Renal cortical epithelial cell (primary cell): ENCODE data around the gene TTC9B. TPM values are rescaled to one million over a fixed set of nuclear protein-coding genes. Genes with fewer than 3 reads are reported as not detected.
"Not testable (repeated sequence)": the region's sequence is repeated elsewhere in the genome, so short reads cannot be mapped to it uniquely, and the experiment has no call there.

Experiments used
- DNase-seq: peaks from one replicate; pipeline ENCODE4 v3.0.0-alpha.2; 2011; ENCODE audit warnings: low read depth
- total RNA-seq: library from RNA; depleted of rRNA; stranded (reverse); fragments of >200 nt; gene quantifications from 2 replicates; pipeline ENCODE4 v1.2.3, GENCODE V29; 2014

Gene TTC9B
- total RNA-seq, 1 donor from 2014 or later: not detected

DNA sequence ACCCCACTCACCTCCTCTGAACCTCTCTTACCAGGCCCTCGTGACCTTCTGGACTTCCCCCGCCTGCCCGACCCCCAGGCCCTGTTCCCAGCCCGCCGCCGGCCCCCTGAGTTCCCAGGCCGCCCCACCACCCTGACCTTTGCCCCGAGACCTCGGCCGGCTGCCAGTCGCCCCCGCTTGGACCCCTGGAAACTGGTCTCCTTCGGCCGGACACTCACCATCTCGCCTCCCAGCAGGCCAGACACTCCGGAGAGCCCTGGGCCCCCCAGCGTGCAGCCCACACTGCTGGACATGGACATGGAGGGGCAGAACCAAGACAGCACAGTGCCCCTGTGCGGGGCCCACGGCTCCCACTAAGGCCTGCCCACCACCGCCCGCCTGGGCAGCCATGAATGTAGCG lies 3.2 kb downstream of the TTC9B start:
- no peak for DNase-seq

DNA sequence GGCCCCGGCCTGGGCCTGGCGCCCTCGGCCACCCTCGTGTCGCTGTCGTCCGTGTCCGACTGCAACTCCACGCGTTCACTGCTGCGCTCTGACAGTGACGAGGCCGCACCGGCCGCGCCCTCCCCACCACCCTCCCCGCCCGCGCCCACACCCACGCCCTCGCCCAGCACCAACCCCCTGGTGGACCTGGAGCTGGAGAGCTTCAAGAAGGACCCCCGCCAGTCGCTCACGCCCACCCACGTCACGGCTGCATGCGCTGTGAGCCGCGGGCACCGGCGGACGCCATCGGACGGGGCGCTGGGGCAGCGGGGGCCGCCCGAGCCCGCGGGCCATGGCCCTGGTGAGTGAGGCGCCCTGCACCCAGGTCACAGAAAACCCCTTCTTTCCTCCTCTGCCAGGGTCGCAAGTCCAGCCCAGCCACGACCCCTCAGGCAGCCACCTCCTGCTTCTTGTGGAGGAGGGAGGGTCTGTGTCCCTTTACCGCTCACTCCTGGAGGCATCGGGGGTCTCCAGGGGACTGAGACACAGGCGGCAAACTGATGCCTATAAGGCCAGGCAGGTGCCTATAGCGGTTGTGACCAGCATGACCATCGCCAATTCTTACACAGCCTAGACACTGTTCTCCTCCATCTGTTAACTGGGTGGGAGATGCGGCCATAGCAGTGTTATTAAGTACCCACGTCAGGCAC lies 4.2 kb downstream of the TTC9B start:
- no peak for DNase-seq

DNA sequence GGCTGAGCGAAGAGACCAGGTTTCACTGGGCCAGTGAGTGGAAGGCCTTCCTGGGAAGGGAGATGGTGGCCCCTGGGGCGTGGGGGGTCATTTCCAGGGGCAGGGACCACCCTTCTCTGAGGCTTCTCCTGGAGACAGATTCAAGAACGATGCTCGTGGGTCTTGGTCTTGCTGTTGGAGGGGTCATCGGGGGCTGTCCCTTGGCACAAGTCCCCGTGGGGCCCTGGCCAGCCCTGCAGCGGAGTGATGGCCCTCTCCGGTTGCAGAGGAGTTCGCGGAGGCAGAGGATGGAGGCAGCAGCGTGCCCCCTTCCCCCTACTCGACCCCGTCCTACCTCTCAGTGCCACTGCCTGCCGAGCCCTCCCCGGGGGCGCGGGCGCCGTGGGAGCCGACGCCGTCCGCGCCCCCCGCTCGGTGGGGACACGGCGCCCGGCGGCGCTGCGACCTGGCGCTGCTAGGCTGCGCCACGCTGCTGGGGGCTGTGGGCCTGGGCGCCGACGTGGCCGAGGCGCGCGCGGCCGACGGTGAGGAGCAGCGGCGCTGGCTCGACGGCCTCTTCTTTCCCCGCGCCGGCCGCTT lies 4.8 kb downstream of the TTC9B start:
- no peak for DNase-seq

DNA sequence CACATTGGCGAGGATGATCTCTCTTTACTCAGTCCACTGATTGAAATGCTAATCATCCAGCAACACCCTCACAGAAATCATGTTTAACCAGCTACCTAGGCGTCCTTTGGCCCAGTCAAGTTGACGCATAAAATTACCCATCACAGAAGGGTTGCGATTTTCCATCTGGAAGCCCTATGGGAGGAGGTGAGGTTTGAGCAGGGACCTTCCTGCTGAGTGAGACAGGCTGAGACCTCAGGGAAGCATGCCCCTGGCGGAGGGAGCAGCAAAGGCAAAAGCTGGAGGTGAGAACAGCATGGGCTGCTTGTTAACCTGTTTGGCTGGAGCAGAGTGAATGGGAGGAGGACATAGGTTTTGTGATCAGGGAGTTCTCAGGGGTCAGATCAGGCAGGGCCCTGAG lies 7.3 kb downstream of the TTC9B start:
- DNase-seq: no peak

DNA sequence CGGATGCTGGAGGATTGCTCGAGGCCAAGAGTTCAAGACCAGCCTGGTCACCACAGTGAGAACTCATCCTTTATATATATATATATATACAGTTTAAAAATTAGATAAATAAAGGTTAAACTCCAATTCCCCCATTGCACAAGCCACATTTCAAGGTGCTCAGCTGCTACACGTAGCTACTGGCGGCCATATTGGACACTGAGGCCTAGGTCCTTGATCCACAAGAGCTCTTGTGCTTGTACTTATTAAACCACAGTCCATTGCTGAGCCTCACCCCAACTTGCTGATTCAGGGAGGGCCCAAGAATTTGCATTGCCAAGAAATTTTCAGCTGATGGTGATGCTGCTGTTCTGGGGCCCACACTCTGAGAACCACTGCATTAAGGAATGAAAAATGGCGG lies 9.6 kb downstream of the TTC9B start:
- DNase-seq: no peak

DNA sequence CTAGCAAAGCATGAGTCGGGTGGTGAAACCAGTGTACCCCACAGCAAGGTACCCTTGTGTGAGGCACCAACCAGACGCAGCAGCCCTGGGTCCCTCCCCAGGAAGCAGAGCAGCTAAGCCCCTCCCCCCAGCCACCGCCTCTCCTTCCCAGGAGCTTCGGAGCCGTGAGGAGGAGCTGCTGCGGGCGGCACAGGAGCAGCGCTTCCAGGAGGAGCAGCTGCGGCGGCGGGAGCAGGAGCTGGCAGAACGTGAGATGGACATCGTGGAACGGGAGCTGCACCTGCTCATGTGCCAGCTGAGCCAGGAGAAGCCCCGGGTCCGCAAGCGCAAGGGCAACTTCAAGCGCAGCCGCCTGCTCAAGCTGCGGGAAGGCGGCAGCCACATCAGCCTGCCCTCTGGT lies 12.4 kb downstream of the TTC9B start:
- DNase-seq: no peak

DNA sequence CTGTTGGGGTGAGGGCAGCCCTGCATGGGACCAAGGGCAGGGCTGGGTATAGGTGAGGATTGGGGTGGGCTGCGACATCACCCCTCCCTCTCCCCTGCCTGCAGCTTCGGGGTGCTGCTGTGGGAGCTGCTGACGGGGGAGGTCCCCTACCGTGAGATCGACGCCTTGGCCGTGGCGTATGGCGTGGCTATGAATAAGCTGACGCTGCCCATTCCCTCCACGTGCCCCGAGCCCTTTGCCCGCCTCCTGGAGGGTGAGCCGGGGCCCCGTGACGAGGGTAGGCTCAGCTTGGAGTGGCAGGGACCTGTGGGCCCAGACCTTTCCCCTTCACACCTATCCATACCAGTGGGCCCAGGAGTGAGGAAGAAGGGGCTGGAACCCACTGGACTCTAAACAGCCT lies 13.8 kb downstream of the TTC9B start:
- no peak for DNase-seq

DNA sequence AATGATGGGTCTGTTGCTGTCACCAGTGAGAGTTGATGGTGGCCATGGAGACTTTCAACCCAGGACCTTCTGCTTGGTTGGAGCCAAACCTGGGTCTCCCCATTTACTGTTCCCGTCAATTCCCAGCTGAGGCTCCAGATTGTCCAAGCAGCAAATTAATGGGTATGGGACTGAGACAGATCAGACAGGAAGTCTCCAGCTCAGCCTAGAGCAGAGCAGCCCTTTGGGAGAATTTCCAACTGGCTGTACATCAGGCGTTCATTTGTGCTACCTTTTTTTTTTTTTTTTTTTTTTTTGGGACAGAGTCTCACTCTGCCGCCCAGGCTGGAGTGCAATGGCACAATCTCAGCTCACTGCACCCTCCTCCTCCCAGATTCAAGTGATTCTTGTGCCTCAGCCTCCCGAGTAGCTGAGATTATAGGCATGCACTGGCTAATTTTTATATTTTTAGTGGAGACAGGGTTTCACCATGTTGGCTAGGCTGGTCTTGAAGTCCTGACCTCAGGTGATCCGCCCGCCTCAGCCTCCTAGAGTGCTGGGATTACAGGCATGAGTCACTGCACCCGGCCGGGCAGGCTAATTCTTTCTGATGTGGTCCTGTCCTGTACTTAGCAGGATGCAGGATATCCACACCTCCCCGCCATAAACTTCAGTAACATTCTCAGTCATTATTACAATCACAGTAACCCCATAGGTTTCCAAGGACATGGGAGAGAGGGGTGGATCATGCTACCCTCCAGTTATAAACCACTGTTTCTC lies 17.7 kb downstream of the TTC9B start:
- DNase-seq: peak; percentile 23

DNA sequence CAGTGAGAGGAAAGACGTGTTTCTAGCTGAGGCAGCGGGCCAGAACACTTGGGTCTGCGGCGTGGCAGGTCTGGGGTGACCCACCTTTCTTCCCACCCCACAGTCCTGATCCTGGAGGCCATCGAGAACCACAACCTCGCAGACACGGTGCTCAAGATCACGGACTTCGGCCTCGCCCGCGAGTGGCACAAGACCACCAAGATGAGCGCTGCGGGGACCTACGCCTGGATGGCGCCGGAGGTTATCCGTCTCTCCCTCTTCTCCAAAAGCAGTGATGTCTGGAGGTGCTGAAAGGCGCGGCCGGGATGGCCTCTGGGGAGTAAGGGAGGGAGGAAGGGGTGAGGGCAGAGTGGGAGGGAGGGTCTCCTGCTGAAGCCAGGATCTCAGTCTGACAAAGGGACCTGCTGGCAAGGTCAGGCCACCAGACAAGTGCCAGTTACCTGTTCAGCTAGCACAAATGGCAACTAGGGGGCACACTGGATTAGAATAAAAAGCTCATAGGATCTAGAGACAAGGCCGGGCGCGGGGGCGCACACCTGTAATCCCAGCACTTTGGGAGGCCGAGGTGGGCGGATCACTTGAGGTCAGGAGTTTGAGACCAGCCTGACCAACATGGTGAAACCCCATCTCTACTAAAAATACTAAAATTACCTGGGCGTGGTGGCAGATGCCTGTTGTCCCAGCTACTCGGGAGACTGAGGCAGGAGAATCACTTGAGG lies 19.8 kb downstream of the TTC9B start:
- DNase-seq: no peak

DNA sequence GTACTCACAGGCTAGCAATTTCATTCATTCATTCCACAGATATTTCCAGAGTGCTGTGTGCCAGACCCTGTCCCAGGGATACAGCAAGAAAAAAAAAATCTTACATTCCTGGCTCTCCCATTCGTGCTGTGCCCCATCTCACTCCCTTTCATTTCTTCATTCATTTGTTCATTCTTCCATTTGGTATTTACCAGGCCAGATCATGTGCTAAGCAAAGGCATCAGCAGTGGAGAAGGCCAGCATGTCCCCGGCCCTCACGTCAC lies 24.7 kb downstream of the TTC9B start:
- no peak for DNase-seq

DNA sequence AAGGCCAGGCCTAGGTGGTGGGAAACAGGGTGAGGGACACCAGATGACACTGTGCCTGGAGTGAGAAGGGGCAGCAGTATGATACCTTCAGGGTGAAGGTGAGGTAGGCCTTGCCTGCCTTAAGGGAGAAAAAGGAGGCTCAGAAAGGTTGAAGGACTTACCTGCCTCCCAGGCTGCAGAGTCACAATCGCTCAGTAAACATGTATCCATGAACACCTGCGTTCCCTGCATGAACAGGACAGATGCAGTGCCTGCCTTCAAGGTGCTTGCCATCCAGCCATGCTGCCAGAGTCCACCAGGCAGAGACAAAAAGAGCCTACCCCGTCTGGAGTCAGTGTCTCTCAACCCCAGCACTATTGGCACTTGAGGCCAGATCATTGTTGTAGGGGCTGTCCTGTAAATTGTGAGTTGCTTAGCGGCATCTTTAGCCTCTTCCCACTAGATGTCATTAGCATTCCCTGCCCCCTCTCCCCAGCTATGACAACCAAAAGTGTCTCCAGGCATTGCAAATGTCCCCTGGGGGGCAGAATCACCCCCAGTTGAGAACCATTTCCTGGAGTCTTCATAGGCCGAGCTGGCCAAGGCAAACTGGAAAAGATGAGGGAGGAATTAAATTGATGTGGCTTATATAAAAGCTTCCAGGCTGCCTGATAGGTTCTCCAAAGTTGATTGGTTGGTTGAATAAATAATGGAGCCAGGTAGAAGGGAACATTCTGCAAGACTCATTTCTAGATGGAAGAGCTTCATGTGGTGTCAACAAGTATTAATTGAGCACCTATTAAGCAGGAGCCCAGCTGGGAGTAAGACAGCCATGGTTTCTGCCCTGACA lies 25.2 kb downstream of the TTC9B start:
- DNase-seq: no peak

DNA sequence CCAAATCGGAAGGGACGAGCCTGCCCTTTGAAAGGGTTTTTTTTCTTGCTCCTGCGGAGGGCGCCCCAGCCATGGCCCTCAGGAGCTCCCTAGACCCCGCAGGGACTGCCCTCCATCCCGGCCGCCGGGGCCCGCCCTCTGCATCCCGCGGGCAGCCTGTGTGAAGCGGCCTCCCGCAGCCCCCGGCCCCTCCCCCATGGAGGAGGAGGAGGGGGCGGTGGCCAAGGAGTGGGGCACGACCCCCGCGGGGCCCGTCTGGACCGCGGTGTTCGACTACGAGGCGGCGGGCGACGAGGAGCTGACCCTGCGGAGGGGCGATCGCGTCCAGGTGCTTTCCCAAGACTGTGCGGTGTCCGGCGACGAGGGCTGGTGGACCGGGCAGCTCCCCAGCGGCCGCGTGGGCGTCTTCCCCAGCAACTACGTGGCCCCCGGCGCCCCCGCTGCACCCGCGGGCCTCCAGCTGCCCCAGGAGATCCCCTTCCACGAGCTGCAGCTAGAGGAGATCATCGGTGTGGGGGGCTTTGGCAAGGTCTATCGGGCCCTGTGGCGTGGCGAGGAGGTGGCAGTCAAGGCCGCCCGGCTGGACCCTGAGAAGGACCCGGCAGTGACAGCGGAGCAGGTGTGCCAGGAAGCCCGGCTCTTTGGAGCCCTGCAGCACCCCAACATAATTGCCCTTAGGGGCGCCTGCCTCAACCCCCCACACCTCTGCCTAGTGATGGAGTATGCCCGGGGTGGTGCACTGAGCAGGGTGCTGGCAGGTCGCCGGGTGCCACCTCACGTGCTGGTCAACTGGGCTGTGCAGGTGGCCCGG lies 26.1 kb downstream of the TTC9B start:
- DNase-seq: no peak

DNA sequence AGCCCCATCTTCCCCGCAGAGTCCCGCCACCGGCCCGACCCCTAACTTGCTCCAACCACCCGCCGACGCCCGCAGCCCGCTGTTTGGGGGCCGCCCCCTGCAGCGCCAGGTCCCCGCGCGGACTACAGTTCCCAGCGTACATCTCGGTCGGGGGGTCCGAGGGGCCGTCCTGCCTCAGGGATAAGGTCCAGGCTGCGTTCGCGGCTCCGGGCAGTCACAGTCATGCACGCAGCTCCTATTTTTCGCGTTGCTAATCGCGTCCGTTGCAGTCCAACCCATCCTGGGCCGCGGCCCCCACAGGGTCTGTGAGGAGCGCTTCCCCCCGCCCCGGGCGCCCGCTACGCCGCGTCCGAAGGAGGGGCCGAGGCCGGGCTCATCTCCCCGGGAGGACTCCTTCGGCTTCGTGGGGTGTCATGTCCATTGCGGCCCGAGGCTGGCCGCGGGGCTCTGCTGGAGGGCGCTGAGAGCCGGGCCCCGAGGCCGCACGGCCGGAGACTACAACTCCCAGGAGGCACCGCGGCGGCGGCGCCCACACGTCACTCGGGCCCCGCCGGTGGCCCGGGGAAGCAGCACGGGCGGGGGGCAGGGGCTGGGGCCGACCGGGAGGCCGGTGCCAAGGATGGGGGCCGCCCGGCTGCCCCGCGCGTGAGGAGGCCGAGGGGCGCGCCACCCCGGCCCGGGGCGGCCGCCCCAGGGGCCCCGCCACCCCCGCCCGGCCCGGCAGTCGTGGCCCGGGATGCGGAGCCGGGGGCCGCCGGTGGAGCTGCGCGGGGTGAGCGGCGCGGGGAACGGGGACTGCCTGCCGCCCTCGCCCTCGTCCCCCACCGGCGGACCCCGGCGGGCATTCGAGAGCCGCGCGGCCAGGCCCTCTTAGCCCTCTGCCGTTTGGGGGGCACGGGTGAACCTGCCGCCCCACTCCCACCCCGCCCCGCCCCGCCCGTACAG lies 27.0 kb downstream of the TTC9B start, which contains the start of gene MAP3K10:
Gene MAP3K10 (plus strand): TSS at position 536 of the 945 bp plus-strand sequence. CDS start 606 bp downstream, outside the sequence.
- DNase-seq: peak; percentile 7

DNA sequence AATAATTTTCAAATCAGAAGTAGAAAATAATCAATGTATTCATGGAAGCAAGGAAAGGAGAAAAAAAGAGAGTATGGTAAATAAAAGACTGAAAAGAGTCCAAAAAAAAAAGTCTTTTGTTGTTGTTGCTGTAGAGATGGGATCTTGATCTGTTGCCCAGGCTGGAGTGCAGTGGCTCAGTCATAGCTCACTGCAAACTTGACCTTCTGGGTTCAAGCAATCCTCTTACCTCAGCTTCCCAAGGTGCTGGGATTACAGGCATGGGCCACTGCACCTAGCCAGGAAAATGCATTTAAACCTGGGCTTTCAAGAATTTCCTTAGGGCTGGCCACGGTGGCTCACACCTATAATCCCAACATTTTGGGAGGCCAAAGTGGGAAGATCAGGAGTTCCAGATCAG lies 33.9 kb downstream of the TTC9B start:
- no peak for DNase-seq

DNA sequence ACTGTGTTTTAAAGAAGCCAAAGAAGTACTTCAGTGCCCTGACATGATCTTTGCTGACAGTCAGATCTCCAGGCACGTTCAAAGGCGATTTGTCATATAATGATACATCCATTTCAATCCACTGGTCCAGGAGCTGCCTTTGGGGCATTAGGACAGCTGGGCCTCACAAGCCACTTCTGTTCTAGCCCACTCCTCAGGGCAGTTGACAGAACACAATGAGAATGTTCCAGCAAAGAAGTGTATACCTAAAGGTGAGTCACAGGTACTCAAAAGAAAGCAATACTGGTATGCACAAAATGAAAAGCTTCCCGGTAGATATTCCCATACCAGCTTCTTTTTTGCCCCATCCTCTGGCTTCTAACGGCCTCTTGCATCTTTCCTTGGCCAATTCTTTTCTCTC lies 39.4 kb downstream of the TTC9B start:
- no peak for DNase-seq

DNA sequence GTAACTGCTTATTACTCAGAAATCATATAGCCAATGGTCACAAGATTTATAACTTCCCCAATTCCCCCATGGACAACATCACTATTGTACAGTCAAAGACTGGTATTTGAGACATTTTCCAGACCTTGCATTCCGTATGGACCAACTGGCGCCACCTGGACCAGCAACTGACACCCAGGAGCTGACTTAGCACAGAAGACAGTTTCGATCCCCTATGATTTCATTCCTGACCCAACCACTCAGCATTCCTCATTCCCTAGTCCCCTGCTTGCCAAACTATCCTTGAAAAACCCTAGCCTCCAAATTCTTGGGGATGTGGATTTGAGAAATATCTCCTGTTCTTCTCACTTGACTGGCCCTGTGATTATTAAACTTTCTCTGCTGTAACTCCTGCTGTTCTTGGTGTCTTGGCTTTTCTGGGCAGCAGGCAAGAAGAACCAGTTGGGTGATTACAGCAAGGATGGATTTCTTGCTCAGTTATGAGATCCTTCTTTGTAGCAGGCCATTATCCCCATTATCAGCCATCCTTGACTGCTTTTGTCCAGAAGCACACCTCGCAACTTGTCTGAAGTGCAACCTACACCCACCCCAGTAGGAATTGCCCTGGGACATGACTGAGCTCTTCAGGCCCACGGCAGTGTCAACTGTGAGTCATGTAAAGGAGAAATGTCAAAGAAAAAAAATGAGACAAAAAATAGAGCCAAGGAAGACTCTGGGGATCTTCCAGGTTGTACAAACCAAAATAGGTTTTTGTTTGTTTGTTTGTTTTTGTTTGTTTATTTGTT lies 40.7 kb downstream of the TTC9B start:
- DNase-seq: no peak

DNA sequence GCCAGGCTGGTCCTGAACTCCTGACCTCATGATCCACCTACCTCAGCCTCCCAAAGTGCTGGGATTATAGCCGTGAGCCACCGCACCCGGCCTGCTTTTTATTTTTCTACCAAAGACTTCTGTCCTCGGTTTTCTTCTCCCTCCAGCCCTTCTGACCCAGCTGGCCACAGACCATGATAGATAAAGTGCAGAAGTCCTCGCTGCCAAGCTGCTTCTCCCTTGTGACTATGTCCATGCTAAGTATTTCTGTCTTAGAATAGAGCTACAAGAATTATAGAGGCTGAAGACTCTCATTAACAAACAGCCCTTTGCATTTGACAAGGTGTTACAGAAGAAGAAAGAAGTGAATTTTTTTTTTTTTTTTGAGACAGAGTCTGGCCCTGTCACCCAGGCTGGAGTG lies 42.4 kb downstream of the TTC9B start:
- DNase-seq: no peak

DNA sequence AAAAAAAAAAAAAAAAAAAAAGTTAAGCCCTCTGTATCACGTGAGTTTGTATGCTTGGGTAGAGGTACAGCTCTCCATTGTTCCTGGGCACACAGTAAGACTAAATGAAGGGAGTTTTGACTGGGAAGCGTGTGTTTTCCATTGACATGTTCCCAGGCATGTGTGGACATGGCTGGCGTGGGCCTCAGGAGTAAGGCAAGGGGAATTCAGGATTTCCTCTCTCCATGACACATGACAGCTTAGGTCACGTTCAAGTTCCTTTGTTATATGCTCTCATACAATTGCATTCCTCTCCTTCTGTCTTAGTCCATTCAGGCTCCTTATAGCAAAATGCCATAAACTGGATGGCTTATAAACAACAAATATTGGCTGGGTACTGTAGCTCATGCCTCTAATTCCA lies 44.1 kb downstream of the TTC9B start:
- DNase-seq: no peak

DNA sequence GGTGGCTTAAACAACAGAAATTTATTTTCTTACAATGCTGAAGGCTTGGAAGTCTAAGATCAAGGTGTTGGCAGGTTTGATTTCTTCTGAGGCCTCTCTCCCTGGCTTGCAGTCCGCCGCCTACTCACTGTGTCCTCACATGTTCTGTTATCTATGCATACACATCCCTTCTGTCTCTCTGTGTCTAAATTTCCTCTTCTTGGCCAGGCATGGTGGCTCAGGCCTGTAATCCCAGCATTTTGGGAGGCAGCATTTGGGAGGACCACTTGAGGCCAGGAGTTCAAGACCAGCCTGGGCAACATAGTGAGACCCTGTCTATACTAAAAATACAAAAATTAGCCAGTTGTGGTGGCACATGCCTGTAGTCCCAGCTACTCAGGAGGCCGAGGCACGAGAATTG lies 46.9 kb downstream of the TTC9B start:
- not testable (repeated sequence) for DNase-seq
